ENCODE results near the gene WSCD2.

GRCh38 chr12:108218921-108219320 lies 89.8 kb downstream of the WSCD2 start:
- no peak for TF ChIP-seq POLR2A (IDR thresholded peaks at IDR 0.05)
- TF ChIP-seq, protein P1, sequence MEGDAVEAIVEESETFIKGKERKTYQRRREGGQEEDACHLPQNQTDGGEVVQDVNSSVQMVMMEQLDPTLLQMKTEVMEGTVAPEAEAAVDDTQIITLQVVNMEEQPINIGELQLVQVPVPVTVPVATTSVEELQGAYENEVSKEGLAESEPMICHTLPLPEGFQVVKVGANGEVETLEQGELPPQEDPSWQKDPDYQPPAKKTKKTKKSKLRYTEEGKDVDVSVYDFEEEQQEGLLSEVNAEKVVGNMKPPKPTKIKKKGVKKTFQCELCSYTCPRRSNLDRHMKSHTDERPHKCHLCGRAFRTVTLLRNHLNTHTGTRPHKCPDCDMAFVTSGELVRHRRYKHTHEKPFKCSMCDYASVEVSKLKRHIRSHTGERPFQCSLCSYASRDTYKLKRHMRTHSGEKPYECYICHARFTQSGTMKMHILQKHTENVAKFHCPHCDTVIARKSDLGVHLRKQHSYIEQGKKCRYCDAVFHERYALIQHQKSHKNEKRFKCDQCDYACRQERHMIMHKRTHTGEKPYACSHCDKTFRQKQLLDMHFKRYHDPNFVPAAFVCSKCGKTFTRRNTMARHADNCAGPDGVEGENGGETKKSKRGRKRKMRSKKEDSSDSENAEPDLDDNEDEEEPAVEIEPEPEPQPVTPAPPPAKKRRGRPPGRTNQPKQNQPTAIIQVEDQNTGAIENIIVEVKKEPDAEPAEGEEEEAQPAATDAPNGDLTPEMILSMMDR (IDR thresholded peaks at IDR 0.05), result no peak

All from prostate gland (tissue), 2 donors.